AG09319 (cell line): Measurements from ENCODE around the gene TARBP1.

Experiments
- DNase-seq: peaks from one replicate; pipeline ENCODE4 v3.0.0-alpha.2; 2010; ENCODE audit warnings: low read depth; ENCODE audit errors: extremely low read depth
- CTCF ChIP-seq: IDR thresholded peaks from 2 replicates; pipeline ENCODE4 v1.5.1; 2011; ENCODE audit warnings: low read depth, mild to moderate bottlenecking, inconsistent platforms, low read length, moderate library complexity

Gene TARBP1

GRCh38 chr1:234433563-234434285, 45.3 kb downstream of the TARBP1 start:
- TF ChIP-seq CTCF, result no peak
- no peak for DNase-seq

GRCh38 chr1:234431255-234431654, 47.7 kb downstream of the TARBP1 start:
- DNase-seq, result no peak
- TF ChIP-seq CTCF, result no peak

GRCh38 chr1:234430691-234431090, 48.3 kb downstream of the TARBP1 start:
- no peak for DNase-seq
- no peak for TF ChIP-seq CTCF

- no peak for DNase-seq
- no peak for TF ChIP-seq CTCF
These were observed 49.6 kb downstream of the TARBP1 start for GRCh38 chr1:234429434-234429806.

- no peak for DNase-seq
- TF ChIP-seq CTCF, result no peak
These were observed 50.9 kb downstream of the TARBP1 start for GRCh38 chr1:234427950-234428646.

- DNase-seq, result no peak
- TF ChIP-seq CTCF, result no peak
These were observed 65.0 kb downstream of the TARBP1 start for GRCh38 chr1:234413990-234414389.

- no peak for DNase-seq
- TF ChIP-seq CTCF, result no peak
These were observed 65.5 kb downstream of the TARBP1 start for GRCh38 chr1:234413485-234413884.
